Activated CD4-positive, alpha-beta memory T cell treated with anti-CD3 and anti-CD28 coated beads for 36 hours (primary cell): ENCODE measurements around the gene RYR1. TPM values are rescaled to one million over a fixed set of nuclear protein-coding genes. Genes with fewer than 3 reads are reported as not detected.

ENCODE experiments used
- CTCF ChIA-PET: fragments of 350-600 bp; sonication (Branson Sonifier 250); formaldehyde crosslinking; loops from one replicate; lab custom pipeline; 2021; ENCODE audit warnings: antibody characterized with exemption, inconsistent platforms; lab: Charles Lee
- POLR2A ChIA-PET: fragments of 350-600 bp; sonication (Branson Sonifier 250); formaldehyde crosslinking; loops from one replicate; lab custom pipeline; 2021; ENCODE audit warnings: antibody characterized with exemption; lab: Charles Lee
- DNase-seq: peaks from one replicate; pipeline ENCODE4 v3.0.0-alpha.2; 2020
- H3K27ac Mint-ChIP-seq: one replicate; pipeline ENCODE4 v1.8.0; 2021; ENCODE audit warnings: mixed read lengths
- H3K27me3 Mint-ChIP-seq: one replicate; pipeline ENCODE4 v1.8.0; 2021; ENCODE audit warnings: mixed read lengths
- H3K36me3 Mint-ChIP-seq: one replicate; pipeline ENCODE4 v1.8.0; 2021; ENCODE audit warnings: mixed read lengths
- H3K4me1 Mint-ChIP-seq: one replicate; pipeline ENCODE4 v1.8.0; 2021; ENCODE audit warnings: low read depth, mixed read lengths
- H3K4me3 Mint-ChIP-seq: one replicate; pipeline ENCODE4 v1.8.0; 2021; ENCODE audit warnings: mild to moderate bottlenecking, mixed read lengths
- H3K9me3 Mint-ChIP-seq: one replicate; pipeline ENCODE4 v1.8.0; 2021; ENCODE audit warnings: mixed read lengths
- intact Hi-C: fragments of 100-400 bp; cut with micrococcal nuclease; formaldehyde crosslinking; loops from one replicate; pipeline ENCODE4 v1.15.1; 2023
- total RNA-seq, 2 experiments: library from RNA; stranded (reverse); gene quantifications; one replicate each; pipeline ENCODE4 v1.2.3, GENCODE V29; 2021

RYR1 gene
- total RNA-seq, 2 experiments from 2014 or later: 2.4 to 2.5 TPM

DNA sequence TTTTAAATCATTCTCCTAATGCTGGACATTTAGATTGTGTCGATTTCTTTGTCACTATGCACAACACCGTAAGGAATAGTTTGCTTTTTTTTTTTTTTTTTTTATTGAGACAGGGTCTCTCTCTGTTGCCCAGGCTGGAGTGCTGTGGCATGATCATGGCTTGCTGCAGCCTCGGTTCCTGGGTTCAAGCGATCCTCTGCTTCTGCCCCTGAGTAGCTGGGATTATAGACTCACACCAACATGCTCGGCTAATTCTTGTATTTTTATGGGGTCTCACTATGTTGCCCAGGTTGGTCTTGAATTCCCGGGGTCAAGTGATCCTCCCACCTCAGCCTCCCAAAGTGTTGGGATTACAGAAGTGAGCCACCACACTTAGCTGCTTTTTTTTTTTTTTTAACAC is 86.5 kb downstream of the RYR1 start:
- CTCF ChIA-PET: interaction anchor here (0.6 kb wide), 1 partner anchor 621 kb away, joined by 3 read pairs; no protein-coding TSS in a partner anchor
- Mint-ChIP-seq H3K9me3 (no peaks in the 10 kb centered on the region), H3K27ac (no peak overlapping the region), H3K4me1 (peaks cover 7% of the 10 kb centered on the region), H3K36me3 (no peaks in the 10 kb centered on the region), H3K27me3 (no peaks in the 10 kb centered on the region), H3K4me3 (no peak overlapping the region)
- POLR2A ChIA-PET: no interaction called here
- intact Hi-C loops: no loop called here
- DNase-seq: no peak

DNA sequence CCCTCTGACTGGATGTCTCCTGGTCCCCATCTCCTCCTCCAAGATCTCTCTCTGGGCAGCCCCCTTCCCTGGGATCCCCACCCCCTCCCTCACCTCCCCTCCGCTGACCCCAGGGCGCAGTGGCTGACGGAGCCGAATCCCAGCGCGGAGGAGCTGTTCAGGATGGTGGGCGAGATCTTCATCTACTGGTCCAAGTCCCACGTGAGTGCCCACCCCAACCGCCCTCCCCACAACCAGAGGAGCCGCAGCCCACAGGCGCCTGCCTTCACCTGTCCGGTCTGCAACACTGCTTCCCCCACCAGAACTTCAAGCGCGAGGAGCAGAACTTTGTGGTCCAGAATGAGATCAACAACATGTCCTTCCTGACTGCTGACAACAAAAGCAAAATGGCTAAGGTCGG is 89.4 kb downstream of the RYR1 start:
- intact Hi-C loops: no loop called here
- H3K36me3 Mint-ChIP-seq: no peaks in the 10 kb centered on the region
- no peaks in the 10 kb centered on the region for H3K27me3 Mint-ChIP-seq
- no peak for DNase-seq
- no peak overlapping the region for H3K27ac Mint-ChIP-seq
- no peak overlapping the region for H3K4me3 Mint-ChIP-seq
- H3K4me1 Mint-ChIP-seq: peaks cover 2% of the 10 kb centered on the region
- ChIA-PET POLR2A (no interaction called here), CTCF (no interaction called here)
- H3K9me3 Mint-ChIP-seq: no peaks in the 10 kb centered on the region

DNA sequence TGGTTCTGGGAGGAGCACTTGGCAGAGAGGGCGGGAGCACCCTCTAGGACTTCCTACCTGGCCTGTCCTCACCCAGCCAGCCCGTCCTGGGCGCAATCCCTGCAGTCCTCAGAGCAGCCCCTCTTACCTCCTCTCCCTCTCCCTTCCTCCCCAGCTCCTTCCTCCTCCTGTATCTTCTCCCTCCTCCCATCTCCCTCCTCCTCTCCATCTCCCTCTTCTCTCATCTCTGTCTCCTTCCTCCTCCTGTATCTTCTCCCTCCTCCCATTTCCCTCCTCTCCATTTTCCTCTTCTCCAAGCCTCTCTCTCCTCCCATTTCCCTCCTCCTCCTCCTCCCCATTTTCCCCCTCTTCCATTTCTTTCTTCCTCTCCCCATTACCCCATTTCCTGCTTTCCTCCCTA is 89.8 kb downstream of the RYR1 start:
- Mint-ChIP-seq H3K9me3 (no peaks in the 10 kb centered on the region), H3K27me3 (no peaks in the 10 kb centered on the region), H3K4me3 (no peak overlapping the region), H3K36me3 (no peaks in the 10 kb centered on the region), H3K27ac (no peak overlapping the region), H3K4me1 (peaks cover 2% of the 10 kb centered on the region)
- intact Hi-C loops: no loop called here
- ChIA-PET CTCF (no interaction called here), POLR2A (no interaction called here)
- DNase-seq: no peak

DNA sequence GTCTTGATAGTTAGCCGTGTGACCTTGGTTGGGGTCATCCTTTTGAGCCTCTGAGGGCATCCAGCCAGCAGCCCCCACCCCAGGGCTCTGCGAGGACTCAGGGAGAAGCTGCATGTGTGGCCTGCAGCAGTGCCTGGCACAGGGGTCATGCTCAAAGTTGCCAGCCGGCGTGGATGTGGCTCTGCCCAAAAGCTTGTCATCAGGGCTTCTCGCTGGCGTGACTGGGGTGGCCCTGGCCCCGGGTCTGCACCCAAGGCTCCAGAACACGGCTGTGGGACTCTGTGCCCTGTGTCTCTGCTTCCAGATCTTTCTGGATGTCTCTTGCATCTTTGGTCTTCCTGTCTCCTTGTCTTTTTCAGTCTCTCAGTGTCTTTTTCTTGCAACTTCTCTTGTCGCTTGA is 90.9 kb downstream of the RYR1 start:
- Mint-ChIP-seq H3K9me3 (no peaks in the 10 kb centered on the region), H3K4me3 (no peak overlapping the region), H3K36me3 (no peaks in the 10 kb centered on the region), H3K27me3 (no peaks in the 10 kb centered on the region), H3K27ac (no peak overlapping the region), H3K4me1 (peaks cover 2% of the 10 kb centered on the region)
- intact Hi-C loops: no loop called here
- DNase-seq: no peak
- ChIA-PET CTCF (no interaction called here), POLR2A (no interaction called here)

DNA sequence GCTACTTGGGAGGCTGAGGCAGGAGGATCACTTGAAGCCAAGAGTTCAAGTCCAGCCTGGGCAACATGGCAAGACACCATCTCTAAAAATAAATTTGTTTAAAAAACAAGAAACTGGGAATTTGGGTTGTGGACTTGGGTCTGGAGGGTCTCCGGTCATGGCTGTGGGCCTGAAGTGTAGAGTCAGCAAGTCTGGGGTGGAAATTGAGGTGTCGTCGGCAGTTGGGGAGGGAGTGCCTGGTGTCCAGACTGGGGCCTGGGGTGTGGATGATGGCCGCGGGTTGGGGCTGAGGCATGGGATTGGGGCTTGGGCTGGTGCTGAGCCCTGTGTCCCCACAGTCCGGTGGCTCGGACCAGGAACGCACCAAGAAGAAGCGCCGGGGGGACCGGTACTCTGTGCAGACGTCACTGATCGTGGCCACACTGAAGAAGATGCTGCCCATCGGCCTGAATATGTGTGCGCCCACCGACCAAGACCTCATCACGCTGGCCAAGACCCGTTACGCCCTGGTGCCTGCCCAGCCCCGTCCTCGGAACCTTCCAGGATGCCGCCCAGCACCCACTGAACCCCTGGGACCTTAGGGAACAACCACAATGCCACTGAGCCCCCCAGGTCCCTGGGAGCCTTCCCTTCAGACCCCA is 91.6 kb downstream of the RYR1 start:
- H3K4me3 Mint-ChIP-seq: no peak overlapping the region
- H3K9me3 Mint-ChIP-seq: no peaks in the 10 kb centered on the region
- DNase-seq: no peak
- no peaks in the 10 kb centered on the region for H3K27me3 Mint-ChIP-seq
- POLR2A ChIA-PET: no interaction called here
- intact Hi-C loops: no loop called here
- H3K4me1 Mint-ChIP-seq: peaks cover 2% of the 10 kb centered on the region
- no peak overlapping the region for H3K27ac Mint-ChIP-seq
- CTCF ChIA-PET: no interaction called here
- H3K36me3 Mint-ChIP-seq: no peaks in the 10 kb centered on the region

DNA sequence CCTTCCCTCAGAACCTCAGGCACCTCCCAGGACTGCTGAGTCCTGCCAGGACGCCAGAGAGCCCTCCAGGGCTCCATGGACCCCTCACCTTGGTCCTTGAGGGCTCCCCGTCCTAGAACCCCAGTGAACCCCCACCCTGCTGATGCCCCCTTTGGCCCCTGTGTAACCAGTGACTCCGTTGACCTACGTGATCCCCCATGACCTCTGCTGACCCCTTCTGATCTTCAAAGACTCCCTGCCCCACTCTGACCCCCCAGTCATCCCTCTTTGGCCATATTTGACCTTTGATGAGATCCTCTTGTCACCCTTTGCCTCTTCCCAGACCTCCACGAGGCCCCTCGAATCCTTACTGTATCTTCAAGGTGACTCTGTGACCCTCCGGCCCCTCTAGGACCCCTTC is 92.9 kb downstream of the RYR1 start:
- H3K9me3 Mint-ChIP-seq: no peaks in the 10 kb centered on the region
- intact Hi-C loops: no loop called here
- H3K4me3 Mint-ChIP-seq: no peak overlapping the region
- H3K27ac Mint-ChIP-seq: peak overlapping the region; percentile 21
- H3K27me3 Mint-ChIP-seq: no peaks in the 10 kb centered on the region
- CTCF ChIA-PET: no interaction called here
- H3K4me1 Mint-ChIP-seq: peaks cover 2% of the 10 kb centered on the region
- POLR2A ChIA-PET: no interaction called here
- no peak for DNase-seq
- no peaks in the 10 kb centered on the region for H3K36me3 Mint-ChIP-seq

DNA sequence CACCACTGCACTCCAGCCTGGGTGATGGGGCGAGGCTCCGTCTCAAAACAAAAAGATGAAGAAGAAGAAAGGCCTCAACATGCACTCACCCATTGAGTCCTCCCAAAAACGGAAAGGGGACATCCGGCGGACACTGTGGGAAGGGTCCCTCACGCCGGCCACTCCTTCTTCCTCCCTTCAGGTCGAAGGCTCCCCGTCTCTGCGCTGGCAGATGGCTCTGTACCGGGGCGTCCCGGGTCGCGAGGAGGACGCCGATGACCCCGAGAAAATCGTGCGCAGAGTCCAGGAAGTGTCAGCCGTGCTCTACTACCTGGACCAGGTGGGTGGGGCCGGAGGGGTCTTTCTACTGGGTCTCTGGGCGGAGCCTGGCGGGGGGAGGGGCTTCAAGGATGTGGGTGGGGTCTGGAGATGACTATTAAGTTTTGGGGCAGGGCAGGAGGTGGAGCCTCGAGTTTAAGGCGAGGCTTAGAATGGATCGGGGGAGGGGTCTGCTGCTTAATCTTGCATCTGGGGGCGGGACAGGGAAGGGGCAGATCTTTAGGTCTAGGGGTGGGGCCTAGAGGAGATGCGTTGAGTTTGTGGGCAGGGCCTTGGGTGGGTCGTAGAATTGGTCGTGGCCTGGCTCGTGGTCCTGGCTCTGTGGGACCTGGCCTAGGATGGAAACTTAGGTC is 94.1 kb downstream of the RYR1 start:
- intact Hi-C loops: no loop called here
- Mint-ChIP-seq H3K27ac (no peak overlapping the region), H3K36me3 (no peaks in the 10 kb centered on the region), H3K4me1 (peaks cover 2% of the 10 kb centered on the region), H3K9me3 (no peaks in the 10 kb centered on the region), H3K27me3 (no peaks in the 10 kb centered on the region), H3K4me3 (peak overlapping the region; percentile 6)
- POLR2A ChIA-PET: no interaction called here
- DNase-seq: peak; percentile 45
- CTCF ChIA-PET: interaction anchor here (1.3 kb wide), 1 partner anchor 125 kb away, joined by 3 read pairs; the partner anchor contains the start of gene FAM98C

DNA sequence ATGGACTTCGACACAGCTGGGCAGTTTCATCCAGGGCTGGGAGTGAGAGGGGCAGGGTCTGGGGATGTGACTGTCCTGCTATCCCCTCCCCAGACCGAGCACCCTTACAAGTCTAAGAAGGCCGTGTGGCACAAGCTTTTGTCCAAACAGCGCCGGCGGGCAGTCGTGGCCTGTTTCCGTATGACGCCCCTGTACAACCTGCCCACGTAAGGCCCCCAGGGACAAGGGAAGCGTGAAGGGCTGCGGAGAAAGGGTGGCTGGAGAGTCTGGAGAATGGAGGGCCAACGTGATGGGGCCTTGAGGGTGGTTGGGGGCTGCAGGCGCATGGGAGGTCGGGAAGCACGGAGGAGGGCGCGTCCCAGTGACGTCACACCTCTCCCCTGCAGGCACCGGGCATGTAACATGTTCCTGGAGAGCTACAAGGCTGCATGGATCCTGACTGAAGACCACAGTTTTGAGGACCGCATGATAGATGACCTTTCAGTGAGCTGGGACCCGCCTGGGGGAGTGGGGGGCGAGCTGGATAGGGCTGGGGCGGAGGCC is 94.8 kb downstream of the RYR1 start:
- H3K4me3 Mint-ChIP-seq: peak overlapping the region; percentile 6
- H3K9me3 Mint-ChIP-seq: no peaks in the 10 kb centered on the region
- CTCF ChIA-PET: interaction anchor here (1.3 kb wide), 1 partner anchor 126 kb away, joined by 3 read pairs; the partner anchor contains the start of gene FAM98C
- H3K4me1 Mint-ChIP-seq: peaks cover 2% of the 10 kb centered on the region
- intact Hi-C loops: no loop called here
- no peaks in the 10 kb centered on the region for H3K27me3 Mint-ChIP-seq
- DNase-seq: no peak
- H3K27ac Mint-ChIP-seq: no peak overlapping the region
- no peaks in the 10 kb centered on the region for H3K36me3 Mint-ChIP-seq
- POLR2A ChIA-PET: no interaction called here

DNA sequence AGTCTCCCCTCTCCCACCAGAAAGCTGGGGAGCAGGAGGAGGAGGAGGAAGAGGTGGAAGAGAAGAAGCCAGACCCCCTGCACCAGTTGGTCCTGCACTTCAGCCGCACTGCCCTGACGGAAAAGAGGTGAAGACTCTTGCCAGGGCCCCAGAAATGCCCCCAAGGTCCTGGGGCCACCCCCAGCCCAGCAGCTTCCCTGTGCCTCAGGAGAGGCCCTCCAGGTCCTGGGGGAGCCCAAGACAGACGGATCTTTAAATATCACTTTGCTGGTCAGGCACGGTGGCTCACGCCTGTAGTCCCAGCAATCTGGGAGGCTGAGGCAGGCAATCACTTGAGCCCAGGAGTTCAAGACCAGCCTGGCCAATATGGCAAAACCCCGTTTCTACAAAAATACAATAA is 95.4 kb downstream of the RYR1 start:
- CTCF ChIA-PET: interaction anchor here (1.3 kb wide), 1 partner anchor 126 kb away, joined by 3 read pairs; the partner anchor contains the start of gene FAM98C
- H3K36me3 Mint-ChIP-seq: no peaks in the 10 kb centered on the region
- H3K4me3 Mint-ChIP-seq: no peak overlapping the region
- peaks cover 2% of the 10 kb centered on the region for H3K4me1 Mint-ChIP-seq
- no peaks in the 10 kb centered on the region for H3K27me3 Mint-ChIP-seq
- no peak overlapping the region for H3K27ac Mint-ChIP-seq
- no peak for DNase-seq
- POLR2A ChIA-PET: no interaction called here
- H3K9me3 Mint-ChIP-seq: no peaks in the 10 kb centered on the region
- intact Hi-C loops: no loop called here

DNA sequence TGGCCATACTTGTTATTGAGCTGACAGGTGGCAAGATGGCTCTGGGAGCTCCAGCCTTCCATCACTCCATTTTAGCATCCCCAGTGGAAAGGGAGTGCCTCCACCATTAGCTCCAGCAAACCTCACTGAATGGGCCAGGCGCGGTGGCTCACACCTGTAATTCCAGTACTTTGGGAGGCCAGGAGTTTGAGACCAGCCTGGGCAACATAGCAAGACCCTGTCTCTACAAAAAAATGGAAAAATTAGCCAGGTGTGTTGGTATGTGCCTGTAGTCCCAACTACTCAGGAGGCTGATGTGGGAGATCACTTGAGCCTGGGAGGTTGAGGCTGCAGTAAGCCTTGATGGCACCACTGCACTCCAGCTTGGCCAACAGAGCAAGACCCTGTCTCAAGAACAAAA is 98.0 kb downstream of the RYR1 start:
- Mint-ChIP-seq H3K27me3 (no peaks in the 10 kb centered on the region), H3K4me3 (no peak overlapping the region)
- intact Hi-C loops: no loop called here

DNA sequence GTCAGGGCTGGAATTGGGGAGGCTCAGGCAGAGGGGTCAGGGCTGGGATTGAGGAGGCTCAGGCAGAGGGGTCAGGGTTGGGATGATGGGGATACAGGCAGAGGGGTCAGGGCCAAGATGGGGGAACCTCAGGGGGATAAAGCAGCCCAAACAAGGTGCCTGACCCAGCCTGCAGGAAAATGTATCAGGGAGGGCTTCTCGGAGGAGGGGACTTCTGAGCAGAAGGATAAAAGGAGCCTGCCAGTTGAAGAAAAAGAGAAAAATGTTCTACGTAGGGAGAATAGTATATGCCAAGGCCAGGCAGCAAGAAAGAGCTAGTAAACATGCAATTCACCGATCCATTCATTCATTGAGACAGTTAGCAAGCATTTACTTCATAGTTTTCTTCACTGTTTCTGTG is 99.4 kb downstream of the RYR1 start:
- intact Hi-C loops: no loop called here
- H3K27me3 Mint-ChIP-seq: no peaks in the 10 kb centered on the region
- peak overlapping the region; percentile 5 for H3K27ac Mint-ChIP-seq
- POLR2A ChIA-PET: no interaction called here
- CTCF ChIA-PET: interaction anchor here (1.1 to 1.8 kb wide), 4 partner anchors 12 to 398 kb away, joined by 3 to 7 read pairs (median 4); partner anchors contain the start of genes FAM98C, MRPS12 and SARS2
- H3K36me3 Mint-ChIP-seq: peaks cover 18% of the 10 kb centered on the region
- peaks cover 17% of the 10 kb centered on the region for H3K4me1 Mint-ChIP-seq
- DNase-seq: no peak
- H3K4me3 Mint-ChIP-seq: no peak overlapping the region
- peaks cover 22% of the 10 kb centered on the region for H3K9me3 Mint-ChIP-seq

More for the DNA sequence above, 98.0 kb downstream of the RYR1 start:
- POLR2A ChIA-PET: no interaction called here
- Mint-ChIP-seq H3K4me1 (peaks cover 6% of the 10 kb centered on the region), H3K36me3 (peaks cover 17% of the 10 kb centered on the region), H3K27ac (no peak overlapping the region), H3K9me3 (peaks cover 21% of the 10 kb centered on the region)
- CTCF ChIA-PET: interaction anchor here (0.5 to 0.9 kb wide), 2 partner anchors 12 to 16 kb away, joined by 3 read pairs; no protein-coding TSS in a partner anchor
- no peak for DNase-seq

DNA sequence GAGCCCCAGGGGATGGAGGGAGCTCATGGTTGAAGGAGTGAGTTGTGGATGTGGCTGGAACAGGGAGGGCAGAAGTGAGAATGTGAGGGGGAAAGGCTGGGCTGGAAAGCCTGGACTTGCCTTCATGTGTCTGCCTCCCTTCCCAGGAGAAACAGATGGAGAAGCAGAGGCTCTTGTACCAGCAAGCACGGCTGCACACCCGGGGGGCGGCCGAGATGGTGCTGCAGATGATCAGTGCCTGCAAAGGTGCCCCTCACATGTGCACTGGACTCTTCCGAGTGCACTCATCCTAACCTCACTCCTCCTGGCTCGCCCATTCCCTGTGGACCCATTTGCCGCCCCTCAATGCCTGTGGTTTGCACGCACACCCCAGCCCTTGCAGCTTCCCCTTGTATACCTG is 101.1 kb downstream of the RYR1 start:
- intact Hi-C loops: no loop called here
- Mint-ChIP-seq H3K27me3 (no peaks in the 10 kb centered on the region), H3K4me3 (no peak overlapping the region), H3K27ac (no peak overlapping the region), H3K4me1 (peaks cover 33% of the 10 kb centered on the region), H3K9me3 (peaks cover 22% of the 10 kb centered on the region), H3K36me3 (peaks cover 18% of the 10 kb centered on the region)
- no peak for DNase-seq
- CTCF ChIA-PET: interaction anchor here (1.2 to 1.5 kb wide), 2 partner anchors 19 to 21 kb away, joined by 3 to 5 read pairs; no protein-coding TSS in a partner anchor
- POLR2A ChIA-PET: no interaction called here
